Gastrocnemius medialis (tissue), 4 donors: ENCODE measurements around the gene UBE4B.

Experiments used
- POLR2A ChIP-seq, 2 donors: fragments of 450-650 bp; IDR thresholded peaks; one replicate each; pipeline ENCODE4 v1.6.1; 2017; ENCODE audit warnings: antibody characterized with exemption in 2 of 2, mild to moderate bottlenecking in 2 of 2, moderate library complexity in 2 of 2
- TF ChIP-seq, protein P1 (sequence below), 5 experiments: fragments of 450-650 bp in 3 of 5; fragments of 200-600 bp in 2 of 5; sonication (generic) in 2 of 5; IDR thresholded peaks in 4 of 5; conservative IDR thresholded peaks in 1 of 5; 1 replicate in 4 of 5; 2 replicates in 1 of 5; pipeline ENCODE4 v1.5.1; 2016 to 2019; ENCODE audit warnings: antibody characterized with exemption in 5 of 5, mild to moderate bottlenecking in 3 of 5, moderate library complexity in 3 of 5

GRCh38 chr1:10113501-10113900, 80.7 kb downstream of the UBE4B start:
- TF ChIP-seq, protein P1, sequence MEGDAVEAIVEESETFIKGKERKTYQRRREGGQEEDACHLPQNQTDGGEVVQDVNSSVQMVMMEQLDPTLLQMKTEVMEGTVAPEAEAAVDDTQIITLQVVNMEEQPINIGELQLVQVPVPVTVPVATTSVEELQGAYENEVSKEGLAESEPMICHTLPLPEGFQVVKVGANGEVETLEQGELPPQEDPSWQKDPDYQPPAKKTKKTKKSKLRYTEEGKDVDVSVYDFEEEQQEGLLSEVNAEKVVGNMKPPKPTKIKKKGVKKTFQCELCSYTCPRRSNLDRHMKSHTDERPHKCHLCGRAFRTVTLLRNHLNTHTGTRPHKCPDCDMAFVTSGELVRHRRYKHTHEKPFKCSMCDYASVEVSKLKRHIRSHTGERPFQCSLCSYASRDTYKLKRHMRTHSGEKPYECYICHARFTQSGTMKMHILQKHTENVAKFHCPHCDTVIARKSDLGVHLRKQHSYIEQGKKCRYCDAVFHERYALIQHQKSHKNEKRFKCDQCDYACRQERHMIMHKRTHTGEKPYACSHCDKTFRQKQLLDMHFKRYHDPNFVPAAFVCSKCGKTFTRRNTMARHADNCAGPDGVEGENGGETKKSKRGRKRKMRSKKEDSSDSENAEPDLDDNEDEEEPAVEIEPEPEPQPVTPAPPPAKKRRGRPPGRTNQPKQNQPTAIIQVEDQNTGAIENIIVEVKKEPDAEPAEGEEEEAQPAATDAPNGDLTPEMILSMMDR (IDR thresholded peaks at IDR 0.05 in 4 of 5, conservative IDR thresholded peaks at IDR 0.05 in 1 of 5): no peak
- TF ChIP-seq POLR2A (IDR thresholded peaks at IDR 0.05): no peak
